ENCODE measurements around the gene TYW1B. TPM values are rescaled to one million over a fixed set of nuclear protein-coding genes. Genes with fewer than 3 reads are reported as not detected.

The TYW1B gene
- total RNA-seq, 2 donors from 2014 or later, result 2.0 to 2.9 TPM

Other genes starting within 250 kb of the TYW1B start
- 100 to 1,000 TPM in 1 of 2 donors, 10 to 100 TPM in 1; 86.1 to 132 TPM for gene POM121, start 96.9 kb upstream of the TYW1B start, total RNA-seq
- 1 to 10 TPM in 1 of 2 donors, under 1 TPM in 1; 0.89 to 1.5 TPM for gene TRIM74, start 141.3 kb upstream of the TYW1B start, total RNA-seq
- gene SPDYE8, start 201.6 kb upstream of the TYW1B start, total RNA-seq, result not detected
- gene SPDYE11, start 229.7 kb upstream of the TYW1B start, total RNA-seq, result not detected